HG03565 (cell line): ENCODE measurements around the gene PPP1R14B.

Experiments used
- ATAC-seq: cut with Tn5 transposase; IDR thresholded peaks from one replicate; pipeline ENCODE4 v1.9.1; 2021; ENCODE audit warnings: mild to moderate bottlenecking, moderate library complexity; ENCODE audit not compliant: unreplicated experiment

PPP1R14B gene

DNA sequence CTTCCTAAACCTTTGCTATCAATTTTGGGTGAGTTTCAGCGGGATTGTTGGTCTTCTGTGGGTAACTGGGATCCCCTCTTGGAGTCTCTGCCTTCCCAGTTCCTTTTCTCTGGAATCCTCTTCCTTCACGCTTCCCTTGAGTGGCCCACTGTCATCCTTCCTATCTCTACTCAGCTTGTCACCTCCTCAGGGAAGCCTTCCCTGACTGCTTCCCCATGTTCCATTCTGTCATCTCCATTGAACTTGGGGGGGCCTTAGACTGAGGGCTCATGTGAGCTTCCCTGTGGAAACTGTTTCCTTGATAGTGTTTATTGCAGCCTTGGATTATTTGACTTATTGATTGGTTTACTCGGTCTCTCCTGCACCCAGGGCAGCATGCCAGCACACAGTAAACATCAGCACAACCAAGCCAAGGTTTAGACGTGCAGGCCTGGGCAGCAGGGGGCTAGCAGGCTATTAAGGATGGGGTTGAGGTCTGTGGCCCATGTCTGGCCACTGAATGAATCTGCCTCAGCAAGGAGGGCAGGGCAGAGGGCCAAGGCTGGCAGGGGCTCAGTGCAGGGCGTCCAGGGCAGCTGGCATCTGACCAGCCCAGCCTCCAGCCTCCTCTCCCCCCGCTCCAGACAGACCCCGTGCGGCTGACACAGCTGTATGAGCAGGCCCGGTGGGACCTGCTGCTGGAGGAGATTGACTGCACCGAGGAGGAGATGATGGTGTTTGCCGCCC lies 28.0 kb downstream of the PPP1R14B start:
- no peak for ATAC-seq

DNA sequence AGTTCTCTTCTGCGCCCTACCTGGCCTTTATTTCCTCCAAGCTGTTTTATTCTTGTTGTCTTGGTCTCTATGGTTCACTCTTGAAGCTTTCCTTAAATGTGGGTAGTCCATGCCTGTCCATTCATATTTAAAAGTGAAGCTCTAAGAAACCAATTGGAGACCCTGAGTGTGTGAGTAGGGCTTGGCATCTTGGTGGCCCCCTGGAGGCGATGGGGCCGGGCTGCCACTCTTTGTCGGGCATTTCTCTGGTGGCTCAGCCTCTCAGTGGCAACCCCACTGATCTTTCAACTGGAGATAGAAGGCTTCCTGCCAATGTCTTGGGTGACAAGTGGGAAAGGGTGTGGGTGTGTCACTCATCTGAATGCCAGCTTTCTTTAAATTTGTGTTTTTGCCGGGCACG lies 29.9 kb downstream of the PPP1R14B start:
- no peak for ATAC-seq

DNA sequence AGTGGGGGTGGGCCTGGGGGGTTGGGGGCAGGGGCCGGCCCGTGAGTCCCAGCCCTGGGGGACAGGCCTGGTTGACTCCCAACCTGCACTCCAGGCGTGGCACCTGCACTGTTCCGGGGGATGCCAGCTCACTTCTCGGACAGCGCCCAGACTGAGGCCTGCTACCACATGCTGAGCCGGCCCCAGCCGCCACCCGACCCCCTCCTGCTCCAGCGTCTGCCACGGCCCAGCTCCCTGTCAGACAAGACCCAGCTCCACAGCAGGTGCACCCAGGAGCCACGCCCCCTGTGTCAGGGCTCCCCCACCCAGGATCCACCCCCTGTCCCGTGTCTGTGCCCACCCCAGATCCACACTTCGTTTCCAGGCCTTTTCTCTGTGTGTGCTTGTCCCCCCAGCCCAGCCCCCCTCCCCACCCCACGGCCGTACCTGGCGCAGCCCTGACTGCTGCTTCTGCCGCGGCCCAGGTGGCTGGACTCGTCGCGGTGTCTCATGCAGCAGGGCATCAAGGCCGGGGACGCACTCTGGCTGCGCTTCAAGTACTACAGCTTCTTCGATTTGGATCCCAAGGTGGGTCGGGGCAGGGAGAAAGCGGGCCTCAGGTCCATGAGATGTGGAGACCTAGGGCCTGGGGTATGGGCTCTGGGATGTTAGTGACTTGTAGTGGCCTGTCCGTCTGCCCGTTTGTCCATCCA lies 35.4 kb downstream of the PPP1R14B start:
- no peak for ATAC-seq

DNA sequence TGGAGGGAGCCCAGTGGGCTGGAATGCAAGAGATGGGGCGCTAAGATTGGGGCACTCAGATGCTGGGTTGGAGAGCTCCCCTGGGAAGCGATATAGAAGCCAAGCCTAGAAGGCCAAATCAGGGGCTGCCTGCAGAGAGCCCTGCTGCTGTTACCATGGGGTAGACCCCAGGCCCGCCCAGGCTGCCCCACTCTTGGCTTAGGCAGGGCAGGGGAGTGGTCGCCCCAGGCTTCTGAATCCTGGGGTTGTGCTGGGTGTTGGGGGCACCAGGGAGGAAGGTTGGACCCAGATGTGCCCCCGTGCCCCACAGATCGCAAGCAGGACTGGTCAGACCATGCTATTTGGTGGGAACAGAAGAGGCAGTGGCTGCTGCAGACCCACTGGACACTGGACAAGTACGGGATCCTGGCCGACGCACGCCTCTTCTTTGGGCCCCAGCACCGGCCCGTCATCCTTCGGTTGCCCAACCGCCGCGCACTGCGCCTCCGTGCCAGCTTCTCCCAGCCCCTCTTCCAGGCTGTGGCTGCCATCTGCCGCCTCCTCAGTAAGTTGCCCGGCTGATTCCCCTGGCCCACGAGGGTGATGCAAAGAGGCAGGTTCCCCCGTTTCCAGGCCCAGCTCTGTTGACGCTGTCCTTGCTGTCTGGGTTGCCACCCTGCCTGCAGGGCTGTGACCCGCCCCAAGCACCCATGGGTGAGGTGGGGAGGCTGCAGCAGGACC lies 36.3 kb downstream of the PPP1R14B start:
- no peak for ATAC-seq

DNA sequence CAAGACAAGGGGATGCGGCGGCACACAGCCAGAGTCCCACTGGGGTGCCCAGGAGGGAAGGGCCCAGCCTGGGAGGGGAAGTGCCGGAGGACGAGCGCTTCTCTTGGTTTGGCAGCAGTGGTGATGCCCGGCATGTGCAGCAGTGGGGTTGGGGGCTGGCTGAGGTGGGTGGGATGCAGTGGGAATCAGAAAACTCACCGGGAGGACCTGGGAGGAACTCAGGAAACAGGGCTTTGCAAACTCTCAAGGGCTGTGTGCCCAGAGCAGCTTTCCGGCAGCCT lies 37.2 kb downstream of the PPP1R14B start:
- no peak for ATAC-seq

DNA sequence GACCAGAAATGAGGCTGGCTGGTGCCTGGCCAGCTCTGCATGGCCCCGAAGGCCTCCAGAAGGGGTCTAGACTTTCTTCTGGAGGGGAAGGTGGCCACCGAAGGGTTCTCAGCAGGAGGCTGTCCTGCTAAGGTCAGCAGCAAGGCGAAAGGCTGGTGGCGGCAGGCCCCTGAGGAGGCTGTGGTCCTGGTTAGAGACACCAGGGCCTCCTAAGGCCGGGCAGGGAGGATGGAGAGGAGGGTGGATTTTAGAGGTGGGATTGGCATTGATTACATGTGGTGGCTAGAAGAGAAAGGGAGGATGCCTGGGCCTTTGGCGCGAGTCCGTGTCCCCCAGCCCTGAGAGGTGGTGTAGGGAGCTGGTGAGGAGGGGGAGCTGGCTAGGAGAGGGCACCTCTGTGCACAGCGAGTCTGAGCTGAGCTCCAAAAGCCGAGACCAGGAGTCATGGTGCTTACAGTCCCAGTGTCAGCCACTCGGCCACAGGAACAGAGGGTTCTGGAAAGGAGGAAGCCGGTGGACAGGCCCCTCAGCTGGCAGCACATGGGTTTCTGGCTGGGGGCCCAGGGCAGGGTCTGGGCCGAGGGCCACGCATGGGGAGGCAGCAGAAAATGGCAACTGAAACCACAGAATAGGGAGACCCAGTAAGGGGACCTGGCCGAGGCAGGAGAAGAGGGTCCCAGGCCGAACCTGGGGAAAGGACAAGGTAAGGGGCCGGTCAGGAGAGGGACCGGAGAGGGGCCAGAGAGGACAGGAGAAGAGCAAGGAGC lies 37.8 kb downstream of the PPP1R14B start:
- ATAC-seq = no peak

DNA sequence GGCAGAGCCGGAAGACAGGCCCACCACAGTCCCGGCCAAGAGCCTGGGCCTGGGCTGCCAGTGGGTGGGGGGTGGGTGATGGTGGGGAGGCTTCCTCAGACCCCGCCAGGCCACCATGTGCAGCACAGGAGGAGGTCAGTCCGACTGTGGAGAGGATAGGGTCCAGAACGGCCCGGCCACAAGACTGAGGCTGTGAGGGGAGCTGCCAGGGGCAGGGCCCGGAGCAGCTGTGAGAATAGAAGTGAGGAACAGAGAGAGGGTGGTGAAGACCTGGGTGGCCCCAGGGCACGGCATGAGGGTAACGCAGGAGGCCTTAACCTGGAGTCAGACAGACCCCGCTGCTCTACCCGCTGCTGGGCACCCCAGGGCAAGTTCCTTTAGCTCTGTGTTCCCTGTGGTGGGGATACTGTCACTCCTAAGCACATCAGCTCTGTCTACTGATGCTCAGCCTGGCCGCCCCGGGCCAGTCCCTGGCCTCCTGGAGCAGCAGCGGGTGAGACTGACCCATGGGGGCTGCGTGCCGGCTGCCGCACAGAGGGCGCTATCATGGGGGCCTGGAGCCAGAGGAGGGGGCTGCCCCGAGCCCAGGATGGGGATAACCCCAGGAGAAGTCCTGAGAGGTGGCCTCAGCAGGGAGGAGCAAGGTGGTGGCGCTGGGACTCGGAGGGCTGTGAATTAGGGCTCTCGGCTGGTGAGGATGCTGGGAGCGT lies 38.5 kb downstream of the PPP1R14B start:
- peak; percentile 4 for ATAC-seq

DNA sequence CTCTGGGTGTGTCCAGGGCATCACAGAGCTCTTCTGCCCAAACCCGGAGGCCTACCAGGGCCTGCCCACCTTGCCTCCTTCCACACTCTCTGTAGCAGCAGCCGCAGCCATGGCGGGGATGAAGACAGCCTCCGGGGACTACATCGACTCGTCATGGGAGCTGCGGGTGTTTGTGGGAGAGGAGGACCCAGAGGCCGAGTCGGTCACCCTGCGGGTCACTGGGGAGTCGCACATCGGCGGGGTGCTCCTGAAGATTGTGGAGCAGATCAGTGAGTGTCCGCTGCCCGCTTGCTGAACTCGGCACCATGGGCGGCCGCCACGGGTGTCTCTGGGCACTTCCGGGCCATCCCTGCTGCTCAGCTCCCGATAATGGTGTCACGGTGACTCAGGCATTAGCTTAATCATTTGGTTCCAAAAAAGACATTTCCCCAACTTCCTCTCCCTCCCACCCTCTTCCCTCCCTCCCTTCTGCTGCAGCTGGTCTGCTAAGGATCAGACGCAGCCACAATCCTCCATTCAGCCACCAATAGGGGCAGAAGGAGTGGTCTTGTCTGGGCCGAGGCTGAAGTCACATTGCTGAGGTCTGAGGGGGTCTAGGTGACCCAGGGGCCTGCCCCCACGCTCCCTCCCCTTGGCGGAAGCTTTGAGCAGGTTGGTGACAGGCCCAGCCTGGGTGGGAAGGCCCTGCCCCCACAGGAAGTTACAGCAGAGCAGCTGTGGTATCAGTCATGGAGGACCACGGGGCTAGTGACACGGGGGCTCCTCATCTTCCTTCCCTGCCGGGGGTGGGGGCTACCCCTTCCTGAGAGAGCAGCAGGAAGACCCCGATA lies 39.3 kb downstream of the PPP1R14B start:
- peak; percentile 42 for ATAC-seq

DNA sequence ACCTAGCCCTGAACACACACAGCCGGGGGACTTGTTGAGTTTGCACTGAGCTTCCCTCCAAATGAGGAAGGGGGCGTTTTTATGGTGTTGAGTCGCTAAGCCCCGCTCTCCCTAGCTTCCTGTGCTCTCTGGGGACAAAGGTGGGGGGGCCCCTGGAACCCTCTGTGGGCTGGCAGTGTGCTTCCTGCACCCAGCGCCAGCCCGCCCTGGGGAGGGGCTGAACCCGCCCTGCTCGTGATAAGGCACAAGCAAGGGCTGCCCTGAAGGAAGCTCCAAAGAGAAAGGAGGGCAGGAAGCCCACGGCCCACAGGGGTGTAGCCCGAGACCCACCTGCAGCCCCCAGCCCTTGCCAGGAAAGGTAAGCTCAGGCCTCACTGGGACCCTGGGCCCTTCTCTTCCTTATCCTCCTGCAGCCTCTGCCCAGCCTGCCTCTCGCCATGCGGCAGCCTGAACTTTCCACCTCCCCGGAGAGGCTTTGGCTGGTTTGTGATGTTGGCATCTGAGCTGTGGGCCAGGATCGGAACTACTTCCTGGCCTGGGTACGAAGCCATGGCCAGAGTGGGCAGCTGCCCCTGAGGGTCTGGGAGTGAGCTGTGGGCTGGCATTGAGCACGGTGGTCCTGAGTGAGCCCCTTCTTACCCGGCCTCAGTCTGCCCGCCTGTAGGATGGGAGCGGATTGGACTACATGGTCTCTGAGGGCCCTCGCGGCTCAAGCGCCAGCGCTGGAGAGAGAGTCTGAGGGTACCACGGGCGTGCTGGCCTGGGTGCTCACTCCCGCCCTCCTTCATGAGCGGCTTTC lies 40.1 kb downstream of the PPP1R14B start, which contains the start of gene FERMT3:
Gene FERMT3, plus strand, starts transcription at position 265 of the 799 bp plus-strand sequence. CDS start 644 bp downstream, outside the sequence.
- no peak for ATAC-seq

DNA sequence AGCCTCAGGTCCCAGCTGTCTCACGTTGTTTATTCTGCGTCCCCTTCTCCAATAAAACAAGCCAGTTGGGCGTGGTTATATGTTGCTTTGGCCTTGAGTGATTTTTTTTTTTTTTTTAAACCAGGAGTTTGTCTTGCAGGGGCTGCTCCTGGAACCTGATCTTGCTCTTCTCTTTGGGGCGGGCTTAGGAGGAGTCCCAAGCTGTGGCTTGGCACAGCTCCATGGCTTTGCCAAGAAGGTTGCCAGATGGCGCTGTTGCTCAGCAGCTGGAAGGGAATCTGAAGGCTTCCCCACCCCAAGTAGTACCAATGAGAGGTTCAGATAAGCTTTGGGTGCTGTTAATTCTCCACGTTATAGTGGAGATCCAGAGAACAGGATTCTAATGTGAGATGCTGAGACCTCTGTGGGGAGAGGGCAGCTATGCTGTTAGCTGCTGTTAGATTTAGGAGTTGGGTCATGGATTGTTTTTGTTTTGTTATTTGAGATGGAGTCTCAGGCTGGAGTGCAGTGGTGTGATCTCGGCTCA lies 42.2 kb downstream of the PPP1R14B start:
- no peak for ATAC-seq

DNA sequence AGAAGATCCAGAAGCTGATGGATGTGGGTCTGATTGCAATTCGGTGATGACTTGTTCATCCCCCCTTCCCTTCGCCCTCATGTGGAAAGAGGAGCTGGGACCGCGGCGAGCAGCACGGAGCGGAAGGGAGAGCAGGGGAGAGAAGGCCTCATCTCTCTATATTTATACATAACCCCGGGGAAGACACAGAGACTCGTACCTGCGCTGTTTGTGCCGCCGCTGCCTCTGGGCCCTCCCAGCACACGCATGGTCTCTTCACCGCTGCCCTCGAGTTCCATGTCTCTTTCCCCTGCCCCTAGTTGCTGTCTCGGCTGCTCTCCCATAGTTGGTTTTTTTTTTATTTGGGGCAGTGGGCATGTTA lies 42.7 kb downstream of the PPP1R14B start:
- ATAC-seq = no peak

DNA sequence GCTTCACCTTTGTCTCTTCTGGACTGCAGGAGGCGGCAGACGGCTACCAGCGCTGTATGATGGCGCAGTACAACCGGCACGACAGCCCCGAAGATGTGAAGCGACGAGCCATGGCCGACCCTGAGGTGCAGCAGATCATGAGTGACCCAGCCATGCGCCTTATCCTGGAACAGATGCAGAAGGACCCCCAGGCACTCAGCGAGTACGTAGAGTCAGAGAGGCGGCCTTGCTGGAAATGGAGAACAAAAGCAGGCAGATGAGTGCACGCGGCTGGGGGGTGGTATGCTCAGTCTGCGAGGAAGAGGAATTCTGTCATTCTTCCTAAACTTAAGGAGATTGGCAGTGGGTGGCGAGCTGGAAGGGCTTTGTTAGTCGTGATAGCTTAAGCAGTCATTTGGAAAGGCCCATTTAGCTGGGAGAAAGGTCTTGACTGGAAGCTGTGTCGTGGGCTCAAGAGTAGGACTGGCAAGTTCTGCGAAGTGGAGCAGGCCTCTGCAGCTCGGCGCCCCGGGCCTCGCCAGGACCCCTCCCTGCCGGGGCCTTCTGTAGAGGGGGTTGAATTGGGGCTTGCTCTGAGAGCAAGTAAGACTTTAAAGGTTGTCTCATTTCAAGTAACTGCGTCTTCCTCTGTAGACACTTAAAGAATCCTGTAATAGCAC lies 43.2 kb downstream of the PPP1R14B start:
- no peak for ATAC-seq

DNA sequence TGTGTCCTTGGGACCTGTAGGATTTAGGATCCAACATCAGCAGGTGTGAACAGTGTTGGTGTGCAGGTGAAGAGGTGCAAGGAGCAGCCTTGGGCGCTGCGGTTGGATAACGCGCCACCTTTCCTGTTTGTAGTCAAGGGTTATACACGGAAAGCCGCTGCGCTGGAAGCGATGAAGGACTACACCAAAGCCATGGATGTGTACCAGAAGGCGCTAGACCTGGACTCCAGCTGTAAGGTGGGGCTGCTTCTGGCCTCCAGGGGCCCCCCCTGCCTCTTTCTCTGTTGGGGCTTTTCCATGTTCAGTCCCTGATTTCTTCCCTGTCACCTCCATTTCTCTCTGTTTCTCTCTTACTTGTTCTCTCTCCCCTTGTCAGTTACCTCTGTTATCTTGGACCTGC lies 43.8 kb downstream of the PPP1R14B start:
- ATAC-seq = no peak

DNA sequence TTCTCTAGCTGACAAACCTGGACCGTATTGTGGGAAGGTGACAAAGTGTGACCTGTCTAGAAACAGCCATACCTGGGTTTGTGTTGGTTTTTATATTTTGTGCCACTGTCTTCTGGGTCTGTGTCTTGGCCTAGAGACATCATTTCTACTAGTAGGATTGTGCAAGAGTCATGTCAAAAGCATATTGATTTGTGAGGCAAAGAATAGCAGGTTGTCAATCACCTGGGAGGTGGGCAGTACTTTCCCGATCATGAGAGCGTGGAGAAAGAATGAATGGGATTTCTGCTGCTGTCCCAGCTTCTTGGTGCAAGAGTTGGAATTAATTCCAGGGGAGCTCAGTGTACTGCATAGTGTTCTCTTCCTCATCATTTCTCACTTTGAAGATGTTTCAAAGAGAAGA lies 45.2 kb downstream of the PPP1R14B start:
- ATAC-seq = no peak

DNA sequence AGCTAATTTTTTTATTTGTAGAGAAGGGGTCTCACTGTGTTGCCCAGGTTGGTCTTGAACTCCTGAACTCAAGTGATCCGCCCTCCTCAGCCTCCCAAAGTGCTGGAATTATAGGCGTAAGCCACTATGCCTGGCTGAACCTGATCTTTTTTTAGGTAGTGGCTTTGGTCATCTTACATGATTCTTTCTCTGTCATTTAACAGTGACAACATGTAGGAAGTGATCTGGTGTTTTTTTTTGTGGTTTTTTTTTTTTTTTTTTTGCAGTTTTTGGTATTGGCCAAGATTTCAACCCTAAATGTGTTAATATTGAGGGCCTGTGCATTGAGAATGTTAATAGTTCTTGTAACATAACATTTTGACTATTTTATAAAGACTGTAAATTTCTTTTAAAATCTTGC lies 48.2 kb downstream of the PPP1R14B start:
- no peak for ATAC-seq

DNA sequence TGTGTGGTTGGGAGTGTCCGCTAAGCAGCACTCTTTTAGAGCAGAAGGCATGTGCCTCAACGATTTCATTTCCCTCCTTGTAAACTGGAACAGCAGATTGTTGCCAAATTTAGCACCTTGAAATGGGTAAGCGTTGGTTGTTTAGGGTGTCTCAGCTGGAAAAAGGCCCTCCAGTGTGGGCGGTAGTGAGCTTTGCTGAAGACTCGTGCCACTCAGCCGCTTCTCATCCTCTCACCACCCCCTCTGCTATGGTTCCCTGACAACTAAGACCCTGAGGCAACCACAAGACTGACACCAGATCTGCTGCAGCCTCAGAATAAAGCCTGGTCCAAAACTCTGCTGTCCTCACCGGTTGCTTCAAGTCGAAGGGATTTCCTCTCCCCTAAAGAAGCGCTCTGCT lies 50.1 kb downstream of the PPP1R14B start:
- no peak for ATAC-seq
